GM12878 (cell line): ENCODE results near the gene SFN. TPM values are rescaled to one million over a fixed set of nuclear protein-coding genes. Genes with fewer than 3 reads are reported as not detected.
A peak's percentile ranks its signal among the peaks of the same experiment; 100 is the strongest.

Experiments used
- CHD2 ChIP-seq: IDR thresholded peaks from 2 replicates; pipeline ENCODE4 v1.6.1; 2011; ENCODE audit warnings: low read depth, low read length, improper control_type of control experiment, borderline replicate concordance
- E4F1 ChIP-seq: fragments of 450-650 bp; IDR thresholded peaks from 2 replicates; pipeline ENCODE4 v1.6.1; 2018; ENCODE audit warnings: borderline replicate concordance, mild to moderate bottlenecking; ENCODE audit not compliant: partially characterized antibody
- EED ChIP-seq: sonication (generic); IDR thresholded peaks from 2 replicates; pipeline ENCODE4 v1.6.1; 2016; ENCODE audit warnings: antibody characterized with exemption, low read depth
- GABPA ChIP-seq: IDR thresholded peaks from 2 replicates; pipeline ENCODE4 v1.6.1; 2014; ENCODE audit warnings: antibody characterized with exemption, low read depth, mild to moderate bottlenecking, inconsistent platforms
- HDAC2 ChIP-seq: fragments of 200-600 bp; sonication (generic); IDR thresholded peaks from 2 replicates; pipeline ENCODE4 v1.6.1; 2017
- HSF1 ChIP-seq: fragments of 150-350 bp; IDR thresholded peaks from 2 replicates; pipeline ENCODE4 v1.6.1; 2014; ENCODE audit warnings: mild to moderate bottlenecking, low read depth, low read length
- MYC ChIP-seq: IDR thresholded peaks from 2 replicates; pipeline ENCODE4 v1.6.1; 2011; ENCODE audit warnings: mild to moderate bottlenecking, low read length, moderate library complexity, inconsistent platforms; ENCODE audit not compliant: insufficient read depth, insufficient replicate concordance, insufficient read length, severe bottlenecking
- TCF12 ChIP-seq: IDR thresholded peaks from 2 replicates; pipeline ENCODE4 v1.6.1; 2011; ENCODE audit warnings: low read depth, mild to moderate bottlenecking, low read length
- ZBED1 ChIP-seq: IDR thresholded peaks from 2 replicates; pipeline ENCODE4 v1.6.1; 2016; ENCODE audit warnings: borderline replicate concordance
- ZNF687 ChIP-seq: fragments of 450-650 bp; IDR thresholded peaks from 2 replicates; pipeline ENCODE4 v1.6.1; 2017; ENCODE audit warnings: mild to moderate bottlenecking, moderate library complexity
- polyA plus RNA-seq, 11 experiments: library from polyadenylated mRNA; depleted of rRNA in 4 of 11; unstranded in 6 of 11; stranded (reverse) in 5 of 11; fragments of >200 nt; fragmentation: Nextera tagmentation in 4 of 11; fragmentation: Illumina TruSeq in 1 of 11; extraction: Ambion mirVana in 4 of 11; extraction: Trizol in 1 of 11; gene quantifications; 1 replicate in 1 of 11; 2 replicates in 10 of 11; pipeline versions ENCODE4 v1.2.1 to v1.2.3, GENCODE V29; 2011 to 2016; ENCODE audit warnings: inconsistent platforms in 2 of 11, missing spikeins in 2 of 11, low read depth in 1 of 11
- total RNA-seq, 4 experiments: library from RNA; depleted of rRNA in 3 of 4; stranded (reverse); fragments of >200 nt in 3 of 4; fragmentation: Illumina TruSeq in 1 of 4; extraction: Trizol in 1 of 4; gene quantifications; 2 replicates each; pipeline versions ENCODE4 v1.2.1 to v1.2.3, GENCODE V29; 2013 to 2021
- TF ChIP-seq, protein P1 (sequence below): IDR thresholded peaks from 2 replicates; pipeline ENCODE4 v1.6.1; 2012; ENCODE audit warnings: low read depth, low read length, improper control_type of control experiment

The SFN gene
- total and polyA plus RNA-seq, 10 of the 15 experiments (the other 5 are each of a cell fraction or from before 2014, with no cell fraction given) = 0.19 to 2.9 (median 1.0) TPM

GRCh38 chr1:26889551-26890466 lies 26.9 kb downstream of the SFN start, which contains the start of gene GPN2 (continued):
- no peak for TF ChIP-seq HSF1
- TF ChIP-seq, protein P1, sequence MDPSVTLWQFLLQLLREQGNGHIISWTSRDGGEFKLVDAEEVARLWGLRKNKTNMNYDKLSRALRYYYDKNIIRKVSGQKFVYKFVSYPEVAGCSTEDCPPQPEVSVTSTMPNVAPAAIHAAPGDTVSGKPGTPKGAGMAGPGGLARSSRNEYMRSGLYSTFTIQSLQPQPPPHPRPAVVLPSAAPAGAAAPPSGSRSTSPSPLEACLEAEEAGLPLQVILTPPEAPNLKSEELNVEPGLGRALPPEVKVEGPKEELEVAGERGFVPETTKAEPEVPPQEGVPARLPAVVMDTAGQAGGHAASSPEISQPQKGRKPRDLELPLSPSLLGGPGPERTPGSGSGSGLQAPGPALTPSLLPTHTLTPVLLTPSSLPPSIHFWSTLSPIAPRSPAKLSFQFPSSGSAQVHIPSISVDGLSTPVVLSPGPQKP = no peak; the same call in 1 of the 2 replicates
- 0 out of 2 replicates have a peak, but pooled peaks have one; percentile 37 for TF ChIP-seq ZBED1
- peak; percentile 94 for TF ChIP-seq GABPA
- TF ChIP-seq EED = no peak
- TF ChIP-seq ZNF687 = no peak
- 0 out of 2 replicates have a peak, but pooled peaks have one; percentile 33 for TF ChIP-seq CHD2
- TF ChIP-seq TCF12 = no peak
- TF ChIP-seq MYC = no peak
- TF ChIP-seq HDAC2 = no peak
- peak; percentile 33 for TF ChIP-seq E4F1
